K562 (cell line): ENCODE results near the gene PRKAR1B. TPM values are rescaled to one million over a fixed set of nuclear protein-coding genes. Genes with fewer than 3 reads are reported as not detected.

Experiments used
- polyA plus RNA-seq, 8 experiments: library from polyadenylated mRNA; depleted of rRNA in 4 of 8; stranded (reverse) in 5 of 8; unstranded in 3 of 8; fragments of >200 nt; fragmentation: Nextera tagmentation in 2 of 8; fragmentation: Illumina TruSeq in 1 of 8; extraction: Ambion mirVana in 2 of 8; extraction: Trizol in 1 of 8; gene quantifications; 2 replicates each; pipeline versions ENCODE4 v1.2.1 to v1.2.3, GENCODE V29; 2011 to 2014; ENCODE audit warnings: inconsistent platforms in 1 of 8, missing spikeins in 1 of 8
- total RNA-seq, 7 experiments: library from RNA; depleted of rRNA in 6 of 7; stranded (reverse); fragments of >200 nt in 6 of 7; fragmentation: Illumina TruSeq in 2 of 7; extraction: Trizol in 2 of 7; gene quantifications; 2 replicates each; pipeline versions ENCODE4 v1.2.1 to v1.2.3, GENCODE V29; 2011 to 2021; ENCODE audit warnings: low replicate concordance in 1 of 7
- TF ChIP-seq, protein P1 (sequence below), 2 experiments: fragments of 450-650 bp in 1 of 2; sonication (generic) in 1 of 2; formaldehyde crosslinking in 1 of 2; IDR thresholded peaks; 2 replicates each; pipeline versions ENCODE4 v1.7.1 to v1.9.0; 2016 to 2022; ENCODE audit warnings: inconsistent platforms in 1 of 2, mild to moderate bottlenecking in 1 of 2, missing genetic modification reagents in 1 of 2
- TF ChIP-seq, protein P2 (sequence below): fragments of 450-650 bp; IDR thresholded peaks from 2 replicates; pipeline ENCODE4 v1.6.1; 2016; ENCODE audit warnings: mild to moderate bottlenecking, moderate library complexity

Gene PRKAR1B
- total and polyA plus RNA-seq, 9 of the 15 experiments (the other 6 are each of a cell fraction or from before 2014, with no cell fraction given): 0.99 to 30.5 (median 12.7) TPM

DNA sequence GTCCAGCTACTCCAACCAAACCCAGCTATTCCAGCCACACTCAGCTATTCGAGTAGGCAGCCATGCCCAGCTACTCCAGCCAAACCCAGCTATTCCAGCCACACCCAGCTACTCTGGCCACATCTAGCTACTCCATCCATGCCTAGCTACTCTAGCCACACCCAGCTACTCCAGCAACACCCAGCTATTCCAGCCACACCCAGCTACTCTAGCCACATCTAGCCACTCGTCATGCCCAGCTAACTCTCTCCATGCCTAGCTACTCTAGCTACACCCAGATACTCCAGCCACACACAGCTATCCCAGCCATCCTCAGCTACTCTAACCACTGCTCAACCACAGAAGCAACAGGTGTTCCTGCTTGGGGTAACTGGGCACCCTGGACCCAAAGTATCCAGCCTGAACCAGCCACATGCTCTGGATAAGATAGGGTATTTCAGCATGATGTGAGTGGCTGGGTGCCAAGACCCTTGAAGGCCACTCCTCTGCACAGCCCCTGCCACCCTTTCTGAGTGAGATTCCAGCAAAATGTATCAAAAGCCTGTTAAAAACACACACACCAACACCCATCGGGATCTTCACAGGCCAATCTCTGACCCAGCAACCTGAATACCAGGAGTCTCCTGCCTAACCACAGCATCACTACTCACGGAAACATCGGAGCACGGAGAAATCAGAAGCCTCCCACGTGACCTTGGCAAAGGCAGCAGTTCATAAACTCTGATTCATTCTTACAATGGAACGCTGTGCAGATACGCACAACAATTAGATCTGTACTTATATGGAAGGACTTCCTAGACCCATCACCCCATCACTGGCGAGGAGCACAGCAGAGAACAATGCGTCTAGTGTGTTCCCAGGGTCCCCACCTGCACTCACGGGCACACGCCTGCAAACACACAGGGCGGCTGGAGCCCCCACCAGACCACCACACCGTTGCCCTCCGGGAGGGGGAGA lies 52.3 kb downstream of the PRKAR1B start (continued):
- TF ChIP-seq, protein P1, sequence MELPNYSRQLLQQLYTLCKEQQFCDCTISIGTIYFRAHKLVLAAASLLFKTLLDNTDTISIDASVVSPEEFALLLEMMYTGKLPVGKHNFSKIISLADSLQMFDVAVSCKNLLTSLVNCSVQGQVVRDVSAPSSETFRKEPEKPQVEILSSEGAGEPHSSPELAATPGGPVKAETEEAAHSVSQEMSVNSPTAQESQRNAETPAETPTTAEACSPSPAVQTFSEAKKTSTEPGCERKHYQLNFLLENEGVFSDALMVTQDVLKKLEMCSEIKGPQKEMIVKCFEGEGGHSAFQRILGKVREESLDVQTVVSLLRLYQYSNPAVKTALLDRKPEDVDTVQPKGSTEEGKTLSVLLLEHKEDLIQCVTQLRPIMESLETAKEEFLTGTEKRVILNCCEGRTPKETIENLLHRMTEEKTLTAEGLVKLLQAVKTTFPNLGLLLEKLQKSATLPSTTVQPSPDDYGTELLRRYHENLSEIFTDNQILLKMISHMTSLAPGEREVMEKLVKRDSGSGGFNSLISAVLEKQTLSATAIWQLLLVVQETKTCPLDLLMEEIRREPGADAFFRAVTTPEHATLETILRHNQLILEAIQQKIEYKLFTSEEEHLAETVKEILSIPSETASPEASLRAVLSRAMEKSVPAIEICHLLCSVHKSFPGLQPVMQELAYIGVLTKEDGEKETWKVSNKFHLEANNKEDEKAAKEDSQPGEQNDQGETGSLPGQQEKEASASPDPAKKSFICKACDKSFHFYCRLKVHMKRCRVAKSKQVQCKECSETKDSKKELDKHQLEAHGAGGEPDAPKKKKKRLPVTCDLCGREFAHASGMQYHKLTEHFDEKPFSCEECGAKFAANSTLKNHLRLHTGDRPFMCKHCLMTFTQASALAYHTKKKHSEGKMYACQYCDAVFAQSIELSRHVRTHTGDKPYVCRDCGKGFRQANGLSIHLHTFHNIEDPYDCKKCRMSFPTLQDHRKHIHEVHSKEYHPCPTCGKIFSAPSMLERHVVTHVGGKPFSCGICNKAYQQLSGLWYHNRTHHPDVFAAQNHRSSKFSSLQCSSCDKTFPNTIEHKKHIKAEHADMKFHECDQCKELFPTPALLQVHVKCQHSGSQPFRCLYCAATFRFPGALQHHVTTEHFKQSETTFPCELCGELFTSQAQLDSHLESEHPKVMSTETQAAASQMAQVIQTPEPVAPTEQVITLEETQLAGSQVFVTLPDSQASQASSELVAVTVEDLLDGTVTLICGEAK (IDR thresholded peaks at IDR 0.05): no peak
- TF ChIP-seq, protein P1 (CRISPR knock-in tag; IDR thresholded peaks at IDR 0.05): no peak
- TF ChIP-seq, protein P2, sequence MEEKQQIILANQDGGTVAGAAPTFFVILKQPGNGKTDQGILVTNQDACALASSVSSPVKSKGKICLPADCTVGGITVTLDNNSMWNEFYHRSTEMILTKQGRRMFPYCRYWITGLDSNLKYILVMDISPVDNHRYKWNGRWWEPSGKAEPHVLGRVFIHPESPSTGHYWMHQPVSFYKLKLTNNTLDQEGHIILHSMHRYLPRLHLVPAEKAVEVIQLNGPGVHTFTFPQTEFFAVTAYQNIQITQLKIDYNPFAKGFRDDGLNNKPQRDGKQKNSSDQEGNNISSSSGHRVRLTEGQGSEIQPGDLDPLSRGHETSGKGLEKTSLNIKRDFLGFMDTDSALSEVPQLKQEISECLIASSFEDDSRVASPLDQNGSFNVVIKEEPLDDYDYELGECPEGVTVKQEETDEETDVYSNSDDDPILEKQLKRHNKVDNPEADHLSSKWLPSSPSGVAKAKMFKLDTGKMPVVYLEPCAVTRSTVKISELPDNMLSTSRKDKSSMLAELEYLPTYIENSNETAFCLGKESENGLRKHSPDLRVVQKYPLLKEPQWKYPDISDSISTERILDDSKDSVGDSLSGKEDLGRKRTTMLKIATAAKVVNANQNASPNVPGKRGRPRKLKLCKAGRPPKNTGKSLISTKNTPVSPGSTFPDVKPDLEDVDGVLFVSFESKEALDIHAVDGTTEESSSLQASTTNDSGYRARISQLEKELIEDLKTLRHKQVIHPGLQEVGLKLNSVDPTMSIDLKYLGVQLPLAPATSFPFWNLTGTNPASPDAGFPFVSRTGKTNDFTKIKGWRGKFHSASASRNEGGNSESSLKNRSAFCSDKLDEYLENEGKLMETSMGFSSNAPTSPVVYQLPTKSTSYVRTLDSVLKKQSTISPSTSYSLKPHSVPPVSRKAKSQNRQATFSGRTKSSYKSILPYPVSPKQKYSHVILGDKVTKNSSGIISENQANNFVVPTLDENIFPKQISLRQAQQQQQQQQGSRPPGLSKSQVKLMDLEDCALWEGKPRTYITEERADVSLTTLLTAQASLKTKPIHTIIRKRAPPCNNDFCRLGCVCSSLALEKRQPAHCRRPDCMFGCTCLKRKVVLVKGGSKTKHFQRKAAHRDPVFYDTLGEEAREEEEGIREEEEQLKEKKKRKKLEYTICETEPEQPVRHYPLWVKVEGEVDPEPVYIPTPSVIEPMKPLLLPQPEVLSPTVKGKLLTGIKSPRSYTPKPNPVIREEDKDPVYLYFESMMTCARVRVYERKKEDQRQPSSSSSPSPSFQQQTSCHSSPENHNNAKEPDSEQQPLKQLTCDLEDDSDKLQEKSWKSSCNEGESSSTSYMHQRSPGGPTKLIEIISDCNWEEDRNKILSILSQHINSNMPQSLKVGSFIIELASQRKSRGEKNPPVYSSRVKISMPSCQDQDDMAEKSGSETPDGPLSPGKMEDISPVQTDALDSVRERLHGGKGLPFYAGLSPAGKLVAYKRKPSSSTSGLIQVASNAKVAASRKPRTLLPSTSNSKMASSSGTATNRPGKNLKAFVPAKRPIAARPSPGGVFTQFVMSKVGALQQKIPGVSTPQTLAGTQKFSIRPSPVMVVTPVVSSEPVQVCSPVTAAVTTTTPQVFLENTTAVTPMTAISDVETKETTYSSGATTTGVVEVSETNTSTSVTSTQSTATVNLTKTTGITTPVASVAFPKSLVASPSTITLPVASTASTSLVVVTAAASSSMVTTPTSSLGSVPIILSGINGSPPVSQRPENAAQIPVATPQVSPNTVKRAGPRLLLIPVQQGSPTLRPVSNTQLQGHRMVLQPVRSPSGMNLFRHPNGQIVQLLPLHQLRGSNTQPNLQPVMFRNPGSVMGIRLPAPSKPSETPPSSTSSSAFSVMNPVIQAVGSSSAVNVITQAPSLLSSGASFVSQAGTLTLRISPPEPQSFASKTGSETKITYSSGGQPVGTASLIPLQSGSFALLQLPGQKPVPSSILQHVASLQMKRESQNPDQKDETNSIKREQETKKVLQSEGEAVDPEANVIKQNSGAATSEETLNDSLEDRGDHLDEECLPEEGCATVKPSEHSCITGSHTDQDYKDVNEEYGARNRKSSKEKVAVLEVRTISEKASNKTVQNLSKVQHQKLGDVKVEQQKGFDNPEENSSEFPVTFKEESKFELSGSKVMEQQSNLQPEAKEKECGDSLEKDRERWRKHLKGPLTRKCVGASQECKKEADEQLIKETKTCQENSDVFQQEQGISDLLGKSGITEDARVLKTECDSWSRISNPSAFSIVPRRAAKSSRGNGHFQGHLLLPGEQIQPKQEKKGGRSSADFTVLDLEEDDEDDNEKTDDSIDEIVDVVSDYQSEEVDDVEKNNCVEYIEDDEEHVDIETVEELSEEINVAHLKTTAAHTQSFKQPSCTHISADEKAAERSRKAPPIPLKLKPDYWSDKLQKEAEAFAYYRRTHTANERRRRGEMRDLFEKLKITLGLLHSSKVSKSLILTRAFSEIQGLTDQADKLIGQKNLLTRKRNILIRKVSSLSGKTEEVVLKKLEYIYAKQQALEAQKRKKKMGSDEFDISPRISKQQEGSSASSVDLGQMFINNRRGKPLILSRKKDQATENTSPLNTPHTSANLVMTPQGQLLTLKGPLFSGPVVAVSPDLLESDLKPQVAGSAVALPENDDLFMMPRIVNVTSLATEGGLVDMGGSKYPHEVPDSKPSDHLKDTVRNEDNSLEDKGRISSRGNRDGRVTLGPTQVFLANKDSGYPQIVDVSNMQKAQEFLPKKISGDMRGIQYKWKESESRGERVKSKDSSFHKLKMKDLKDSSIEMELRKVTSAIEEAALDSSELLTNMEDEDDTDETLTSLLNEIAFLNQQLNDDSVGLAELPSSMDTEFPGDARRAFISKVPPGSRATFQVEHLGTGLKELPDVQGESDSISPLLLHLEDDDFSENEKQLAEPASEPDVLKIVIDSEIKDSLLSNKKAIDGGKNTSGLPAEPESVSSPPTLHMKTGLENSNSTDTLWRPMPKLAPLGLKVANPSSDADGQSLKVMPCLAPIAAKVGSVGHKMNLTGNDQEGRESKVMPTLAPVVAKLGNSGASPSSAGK: no peak
